ENCODE results near the gene RASA4.
A peak's percentile ranks its signal among the peaks of the same experiment; 100 is the strongest.
"Not testable (repeated sequence)": the region's sequence is repeated elsewhere in the genome, so short reads cannot be mapped to it uniquely, and the experiment has no call there.

Gene RASA4

GRCh38 chr7:102609734-102610133 lies 6.8 kb downstream of the RASA4 start:
- intact Hi-C loops (cut with DNase I) = not testable (repeated sequence)
- peak in 2 of 10 donors; percentile 8 to 21 for DNase-seq

- intact Hi-C loops (cut with DNase I) = not testable (repeated sequence)
Observed at GRCh38 chr7:102606848-102607247, 9.7 kb downstream of the RASA4 start.

GRCh38 chr7:102604431-102605145 lies 12.0 kb downstream of the RASA4 start:
- intact Hi-C loops (cut with DNase I); DNase-seq: not testable (repeated sequence)

More at GRCh38 chr7:102606848-102607247, 9.7 kb downstream of the RASA4 start:
- DNase-seq = not testable (repeated sequence)

GRCh38 chr7:102602317-102602716 lies 14.2 kb downstream of the RASA4 start:
- intact Hi-C loops (cut with DNase I); DNase-seq: not testable (repeated sequence)

- DNase-seq; intact Hi-C loops (cut with DNase I): not testable (repeated sequence)
Observed at GRCh38 chr7:102599699-102600098, 16.9 kb downstream of the RASA4 start.

- DNase-seq = peak in 2 of 10 donors; percentile 11 to 22
- intact Hi-C loops (cut with DNase I) = not testable (repeated sequence)
Observed at GRCh38 chr7:102596036-102596435, 20.5 kb downstream of the RASA4 start.

- intact Hi-C loops (cut with DNase I); DNase-seq: not testable (repeated sequence)
Observed at GRCh38 chr7:102593637-102594334, 22.8 kb downstream of the RASA4 start.

- intact Hi-C loops (cut with DNase I) = not testable (repeated sequence)
- DNase-seq = peak in 5 of 10 donors; percentile 8 to 77 (median 17)
Observed at GRCh38 chr7:102592477-102593019, 24.0 kb downstream of the RASA4 start.

- intact Hi-C loops (cut with DNase I); DNase-seq: not testable (repeated sequence)
Observed at GRCh38 chr7:102589857-102590256, 26.7 kb downstream of the RASA4 start.

- intact Hi-C loops (cut with DNase I); DNase-seq: not testable (repeated sequence)
Observed at GRCh38 chr7:102583495-102583894, 33.1 kb downstream of the RASA4 start.

GRCh38 chr7:102581722-102582121 lies 34.8 kb downstream of the RASA4 start:
- DNase-seq; intact Hi-C loops (cut with DNase I): not testable (repeated sequence)

GRCh38 chr7:102578486-102578885 lies 38.1 kb downstream of the RASA4 start:
- intact Hi-C loops (cut with DNase I) = not testable (repeated sequence)
- DNase-seq = peak in 2 of 10 donors; percentile 49 to 62

- intact Hi-C loops (cut with DNase I) = not testable (repeated sequence)
- DNase-seq = peak in 1 of 10 donors; percentile 41
Observed at GRCh38 chr7:102577315-102578240, 39.0 kb downstream of the RASA4 start.

- DNase-seq; intact Hi-C loops (cut with DNase I): not testable (repeated sequence)
Observed at GRCh38 chr7:102576363-102576762, 40.2 kb downstream of the RASA4 start.

- DNase-seq; intact Hi-C loops (cut with DNase I): not testable (repeated sequence)
Observed at GRCh38 chr7:102574607-102575006, 41.9 kb downstream of the RASA4 start.

- peak; percentile 88 to 100 (median 98) for DNase-seq
- intact Hi-C loops (cut with DNase I) = not testable (repeated sequence)
Observed at GRCh38 chr7:102572261-102573239, 44.0 kb downstream of the RASA4 start, which contains the start of gene POLR2J3. Gene POLR2J3, minus strand, starts transcription at chr7:102572583. Its CDS starts 62 bp downstream, at chr7:102572521.

- DNase-seq = peak in 4 of 10 donors; percentile 23 to 68 (median 58)
- intact Hi-C loops (cut with DNase I) = not testable (repeated sequence)
Observed at GRCh38 chr7:102568620-102569019, 47.9 kb downstream of the RASA4 start.

GRCh38 chr7:102550808-102551422 lies 65.6 kb downstream of the RASA4 start, which contains the start of gene SPDYE2:
Gene SPDYE2, plus strand, starts transcription at chr7:102551226. Its CDS starts 2,030 bp downstream, at chr7:102553256.
- DNase-seq; intact Hi-C loops (cut with DNase I): not testable (repeated sequence)
